Uterus (tissue), 2 donors: ENCODE results near the gene GORASP2.

Experiments
- CTCF ChIP-seq, 4 experiments: fragments of 200-600 bp in 2 of 4; fragments of 450-650 bp in 2 of 4; sonication (generic) in 2 of 4; IDR thresholded peaks; one replicate each; pipeline ENCODE4 v1.5.1; 2016 to 2019; ENCODE audit warnings: antibody characterized with exemption in 4 of 4, mild to moderate bottlenecking in 2 of 4, moderate library complexity in 1 of 4
- POLR2A ChIP-seq, 2 donors: fragments of 450-650 bp; IDR thresholded peaks; one replicate each; pipeline ENCODE4 v1.6.1; 2016; ENCODE audit warnings: antibody characterized with exemption in 2 of 2, mild to moderate bottlenecking in 1 of 2, moderate library complexity in 1 of 2

GRCh38 chr2:170969030-170969429 is 40.0 kb downstream of the GORASP2 start:
- TF ChIP-seq POLR2A (IDR thresholded peaks at IDR 0.05), result no peak
- TF ChIP-seq CTCF (IDR thresholded peaks at IDR 0.05), result no peak
